Parathyroid adenoma (tissue), 2 donors: Measurements from ENCODE around the gene MAGI1.

Source experiments
- H2AFZ ChIP-seq: fragments of 300-600 bp; sonication (generic); one replicate; pipeline ENCODE4 v1.7.0; 2017; ENCODE audit warnings: antibody characterized with exemption, mild to moderate bottlenecking
- H3K27ac ChIP-seq: fragments of 300-600 bp; sonication (generic); one replicate; pipeline ENCODE4 v1.7.0; 2017
- H3K27me3 ChIP-seq: fragments of 300-600 bp; sonication (generic); one replicate; pipeline ENCODE4 v1.7.0; 2017; ENCODE audit warnings: low read length; ENCODE audit not compliant: control insufficient read depth, insufficient read depth
- H3K36me3 ChIP-seq: fragments of 300-600 bp; sonication (generic); one replicate; pipeline ENCODE4 v1.7.0; 2017; ENCODE audit warnings: low read length; ENCODE audit not compliant: control insufficient read depth, insufficient read depth
- H3K4me1 ChIP-seq: fragments of 300-600 bp; sonication (generic); one replicate; pipeline ENCODE4 v1.7.0; 2017; ENCODE audit warnings: control low read depth
- H3K4me2 ChIP-seq: fragments of 300-600 bp; sonication (generic); one replicate; pipeline ENCODE4 v1.7.0; 2017; ENCODE audit warnings: low read length
- H3K4me3 ChIP-seq: fragments of 300-600 bp; sonication (generic); one replicate; pipeline ENCODE4 v1.7.0; 2017; ENCODE audit warnings: low read depth, low read length
- H3K79me2 ChIP-seq: fragments of 300-600 bp; sonication (generic); one replicate; pipeline ENCODE4 v1.7.0; 2017; ENCODE audit warnings: control low read depth
- H3K9ac ChIP-seq: fragments of 300-600 bp; sonication (generic); one replicate; pipeline ENCODE4 v1.7.0; 2017; ENCODE audit warnings: mild to moderate bottlenecking
- H3K9me3 ChIP-seq: fragments of 300-600 bp; sonication (generic); one replicate; pipeline ENCODE4 v1.7.0; 2017; ENCODE audit warnings: low read length; ENCODE audit not compliant: control insufficient read depth
- CTCF ChIP-seq: fragments of 300-600 bp; sonication (generic); IDR thresholded peaks from one replicate; pipeline ENCODE4 v1.7.0; 2017; ENCODE audit warnings: antibody characterized with exemption, mild to moderate bottlenecking
- donor health status: primary hyperparathyroidism.

The MAGI1 gene

GRCh38 chr3:65344444-65344843 lies 694.3 kb downstream of the MAGI1 start:
- H3K9me3 ChIP-seq: no peaks in the 10 kb centered on the region
- H3K27me3 ChIP-seq: no peaks in the 10 kb centered on the region
- H3K4me1 ChIP-seq: no peaks in the 10 kb centered on the region
- no peak overlapping the region for H2AFZ ChIP-seq
- no peak overlapping the region for H3K4me2 ChIP-seq
- H3K79me2 ChIP-seq: no peaks in the 10 kb centered on the region
- H3K4me3 ChIP-seq: no peak overlapping the region
- H3K9ac ChIP-seq: no peak overlapping the region
- TF ChIP-seq CTCF: no peak
- no peaks in the 10 kb centered on the region for H3K36me3 ChIP-seq
- H3K27ac ChIP-seq: no peak overlapping the region

GRCh38 chr3:65343736-65344135 lies 695.0 kb downstream of the MAGI1 start:
- no peak overlapping the region for H3K4me2 ChIP-seq
- H3K9me3 ChIP-seq: no peaks in the 10 kb centered on the region
- H2AFZ ChIP-seq: no peak overlapping the region
- no peaks in the 10 kb centered on the region for H3K36me3 ChIP-seq
- H3K9ac ChIP-seq: no peak overlapping the region
- no peak for TF ChIP-seq CTCF
- H3K27me3 ChIP-seq: no peaks in the 10 kb centered on the region
- H3K27ac ChIP-seq: no peak overlapping the region
- no peaks in the 10 kb centered on the region for H3K4me1 ChIP-seq
- no peaks in the 10 kb centered on the region for H3K79me2 ChIP-seq
- no peak overlapping the region for H3K4me3 ChIP-seq

- Histone ChIP-seq H2AFZ (no peak overlapping the region), H3K27ac (no peak overlapping the region), H3K36me3 (no peaks in the 10 kb centered on the region), H3K4me3 (no peak overlapping the region), H3K4me2 (no peak overlapping the region), H3K9me3 (no peaks in the 10 kb centered on the region), H3K9ac (no peak overlapping the region), H3K4me1 (no peaks in the 10 kb centered on the region), H3K79me2 (no peaks in the 10 kb centered on the region), H3K27me3 (no peaks in the 10 kb centered on the region)
- TF ChIP-seq CTCF: no peak
Observed at GRCh38 chr3:65343026-65343425, 695.7 kb downstream of the MAGI1 start.

GRCh38 chr3:65342084-65342683 lies 696.5 kb downstream of the MAGI1 start:
- no peaks in the 10 kb centered on the region for H3K4me1 ChIP-seq
- peak; percentile 60 for TF ChIP-seq CTCF
- H3K9me3 ChIP-seq: no peaks in the 10 kb centered on the region
- H3K4me3 ChIP-seq: no peak overlapping the region
- no peak overlapping the region for H3K27ac ChIP-seq
- no peak overlapping the region for H3K4me2 ChIP-seq
- H2AFZ ChIP-seq: no peak overlapping the region
- no peak overlapping the region for H3K9ac ChIP-seq
- H3K79me2 ChIP-seq: no peaks in the 10 kb centered on the region
- H3K27me3 ChIP-seq: no peaks in the 10 kb centered on the region
- H3K36me3 ChIP-seq: no peaks in the 10 kb centered on the region

- Histone ChIP-seq H3K79me2 (no peaks in the 10 kb centered on the region), H3K36me3 (no peaks in the 10 kb centered on the region), H3K9me3 (no peaks in the 10 kb centered on the region), H3K4me2 (no peak overlapping the region), H3K4me3 (no peak overlapping the region), H3K9ac (no peak overlapping the region), H3K27me3 (no peaks in the 10 kb centered on the region), H3K27ac (no peak overlapping the region), H3K4me1 (peaks cover under 1% of the 10 kb centered on the region), H2AFZ (no peak overlapping the region)
- no peak for TF ChIP-seq CTCF
Observed at GRCh38 chr3:65339192-65339740, 699.5 kb downstream of the MAGI1 start.
